Endothelial cell (in vitro differentiated cells): Measurements from ENCODE around the gene ITPK1. TPM values are rescaled to one million over a fixed set of nuclear protein-coding genes. Genes with fewer than 3 reads are reported as not detected.
A peak's percentile ranks its signal among the peaks of the same experiment; 100 is the strongest.
"Not testable (repeated sequence)": the region's sequence is repeated elsewhere in the genome, so short reads cannot be mapped to it uniquely, and the experiment has no call there.

Experiments used
- DNase-seq: peaks from one replicate; pipeline ENCODE4 v3.0.0; 2021; ENCODE audit warnings: low spot score
- H3K27ac Mint-ChIP-seq: one replicate; pipeline ENCODE4 v1.8.0; 2021; ENCODE audit warnings: mixed read lengths, inconsistent platforms; ENCODE audit not compliant: unreplicated experiment
- H3K27me3 Mint-ChIP-seq: one replicate; pipeline ENCODE4 v1.8.0; 2021; ENCODE audit warnings: mild to moderate bottlenecking, moderate library complexity, mixed read lengths, inconsistent platforms; ENCODE audit not compliant: unreplicated experiment
- H3K36me3 Mint-ChIP-seq: one replicate; pipeline ENCODE4 v1.8.0; 2021; ENCODE audit warnings: mild to moderate bottlenecking, low read depth, mixed read lengths, inconsistent platforms; ENCODE audit not compliant: unreplicated experiment
- H3K4me1 Mint-ChIP-seq: one replicate; pipeline ENCODE4 v1.8.0; 2021; ENCODE audit warnings: mild to moderate bottlenecking, mixed read lengths, inconsistent platforms; ENCODE audit not compliant: unreplicated experiment
- H3K4me3 Mint-ChIP-seq: one replicate; pipeline ENCODE4 v1.8.0; 2021; ENCODE audit warnings: mild to moderate bottlenecking, mixed read lengths, inconsistent platforms; ENCODE audit not compliant: unreplicated experiment
- H3K9me3 Mint-ChIP-seq: one replicate; pipeline ENCODE4 v1.8.0; 2021; ENCODE audit warnings: mixed read lengths, inconsistent platforms; ENCODE audit not compliant: unreplicated experiment
- total RNA-seq: library from RNA; stranded (reverse); fragmentation: NEBNext Ultra II Directional; extraction: Animal tissue kit (Norgen Biotek cat#: 25700); gene quantifications from one replicate; pipeline ENCODE4 v1.2.1, GENCODE V29; 2021; ENCODE audit not compliant: unreplicated experiment
- TF ChIP-seq, protein P1 (sequence below): fragments of 200-600 bp; sonication (generic); IDR thresholded peaks from one replicate; pipeline ENCODE4 v1.5.0; 2021; ENCODE audit warnings: antibody characterized with exemption; ENCODE audit not compliant: unreplicated experiment

ITPK1 gene
- total RNA-seq, 1 donor from 2014 or later = 39.2 TPM

DNA sequence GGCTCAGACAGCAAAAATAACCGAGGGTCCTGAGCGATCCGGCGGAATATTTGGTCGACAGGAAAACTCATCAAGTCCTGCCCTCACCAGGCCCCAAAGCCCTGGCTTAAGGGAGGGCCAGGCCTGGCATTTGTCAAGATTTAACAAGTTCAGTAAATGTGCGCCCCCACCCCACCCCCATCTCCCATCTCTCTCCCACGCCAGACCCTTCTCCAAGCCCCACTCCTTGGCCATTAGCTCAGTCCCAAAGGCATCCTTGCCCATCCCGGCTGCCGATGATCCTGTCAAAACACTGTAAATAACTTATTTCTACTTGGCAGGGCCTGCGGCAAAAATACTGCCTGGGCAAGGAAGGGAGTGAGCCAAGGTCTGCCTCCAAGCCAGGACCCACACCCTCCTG, 52.8 kb downstream of the ITPK1 start:
- Mint-ChIP-seq H3K4me3 (no peak overlapping the region), H3K9me3 (no peaks in the 10 kb centered on the region), H3K36me3 (no peaks in the 10 kb centered on the region), H3K27ac (no peak overlapping the region), H3K27me3 (no peaks in the 10 kb centered on the region), H3K4me1 (peaks cover 4% of the 10 kb centered on the region)
- no peak for DNase-seq
- TF ChIP-seq, protein P1, sequence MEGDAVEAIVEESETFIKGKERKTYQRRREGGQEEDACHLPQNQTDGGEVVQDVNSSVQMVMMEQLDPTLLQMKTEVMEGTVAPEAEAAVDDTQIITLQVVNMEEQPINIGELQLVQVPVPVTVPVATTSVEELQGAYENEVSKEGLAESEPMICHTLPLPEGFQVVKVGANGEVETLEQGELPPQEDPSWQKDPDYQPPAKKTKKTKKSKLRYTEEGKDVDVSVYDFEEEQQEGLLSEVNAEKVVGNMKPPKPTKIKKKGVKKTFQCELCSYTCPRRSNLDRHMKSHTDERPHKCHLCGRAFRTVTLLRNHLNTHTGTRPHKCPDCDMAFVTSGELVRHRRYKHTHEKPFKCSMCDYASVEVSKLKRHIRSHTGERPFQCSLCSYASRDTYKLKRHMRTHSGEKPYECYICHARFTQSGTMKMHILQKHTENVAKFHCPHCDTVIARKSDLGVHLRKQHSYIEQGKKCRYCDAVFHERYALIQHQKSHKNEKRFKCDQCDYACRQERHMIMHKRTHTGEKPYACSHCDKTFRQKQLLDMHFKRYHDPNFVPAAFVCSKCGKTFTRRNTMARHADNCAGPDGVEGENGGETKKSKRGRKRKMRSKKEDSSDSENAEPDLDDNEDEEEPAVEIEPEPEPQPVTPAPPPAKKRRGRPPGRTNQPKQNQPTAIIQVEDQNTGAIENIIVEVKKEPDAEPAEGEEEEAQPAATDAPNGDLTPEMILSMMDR = no peak

DNA sequence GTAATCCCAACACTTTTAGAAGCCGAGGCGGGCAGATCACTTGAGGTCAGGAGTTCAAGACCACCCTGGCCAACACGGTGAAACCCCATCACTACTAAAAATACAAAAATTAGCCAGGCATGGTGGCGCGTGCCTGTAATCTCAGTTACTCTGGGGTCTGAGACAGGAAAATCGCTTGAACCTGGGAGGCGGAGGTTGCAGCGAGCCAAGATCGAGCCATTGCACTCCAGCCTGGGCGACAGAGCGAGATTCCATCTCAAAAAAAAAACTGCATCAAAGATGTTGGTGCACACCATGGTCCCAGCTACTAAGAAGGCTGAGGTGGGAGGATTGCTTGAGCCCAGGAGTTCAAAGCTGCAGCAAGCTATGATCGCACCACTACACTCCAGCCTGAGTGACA, 53.7 kb downstream of the ITPK1 start:
- H3K4me3 Mint-ChIP-seq, H3K36me3 Mint-ChIP-seq, H3K27me3 Mint-ChIP-seq, H3K4me1 Mint-ChIP-seq, DNase-seq, H3K9me3 Mint-ChIP-seq, H3K27ac Mint-ChIP-seq: not testable (repeated sequence)

DNA sequence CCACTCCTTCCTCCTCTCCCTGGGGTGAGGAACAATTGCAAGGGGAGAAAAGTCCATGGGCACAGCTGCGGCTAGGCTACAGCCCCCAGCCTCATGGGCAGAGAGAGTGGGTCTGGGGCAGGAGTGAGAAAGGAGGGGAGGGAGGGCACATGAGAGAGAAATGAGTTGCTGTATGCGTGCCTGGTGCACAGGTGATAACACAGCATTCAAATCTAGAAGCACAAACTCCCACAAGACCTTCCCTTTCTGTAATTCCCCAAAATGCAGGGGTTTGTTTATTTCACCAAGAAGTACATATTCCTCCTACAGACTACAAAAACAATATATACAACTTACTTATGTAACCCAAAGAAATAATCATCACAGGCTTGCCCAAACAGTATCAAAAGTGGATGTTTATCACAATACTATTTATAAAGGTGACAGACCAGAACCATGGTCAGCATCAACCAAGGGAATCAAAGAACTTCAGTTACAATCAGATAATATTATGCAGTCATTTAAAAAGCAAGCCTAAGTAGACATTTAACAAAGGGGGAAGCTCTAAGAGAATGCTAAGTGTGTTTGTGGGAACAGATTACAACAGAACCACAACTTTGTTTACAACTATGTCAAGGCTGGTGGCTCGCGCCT, 54.2 kb downstream of the ITPK1 start:
- TF ChIP-seq, protein P1 = no peak
- Mint-ChIP-seq H3K36me3 (no peaks in the 10 kb centered on the region), H3K4me1 (peaks cover 4% of the 10 kb centered on the region), H3K4me3 (peak overlapping the region; percentile 11), H3K27ac (no peak overlapping the region), H3K9me3 (no peaks in the 10 kb centered on the region), H3K27me3 (peaks cover 2% of the 10 kb centered on the region)
- DNase-seq = no peak

DNA sequence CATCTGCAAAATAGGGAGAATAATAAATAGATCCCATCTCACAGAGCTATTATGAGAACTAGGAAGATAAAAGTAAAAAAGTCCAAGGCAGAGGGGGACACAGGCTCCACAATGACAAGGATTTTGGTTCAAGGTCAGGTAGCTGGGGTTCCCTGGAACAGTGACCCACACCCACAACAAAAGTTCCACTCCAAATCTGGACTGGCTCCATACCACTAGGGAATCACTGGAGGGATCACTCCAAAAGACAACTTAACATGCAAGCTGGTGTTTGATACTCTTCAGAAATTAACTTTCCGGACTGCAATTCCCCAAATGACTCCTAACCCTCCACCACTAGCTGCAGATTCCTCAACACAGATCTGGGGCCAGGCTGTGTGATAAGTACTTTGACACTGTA, 54.9 kb downstream of the ITPK1 start:
- TF ChIP-seq, protein P1 = no peak
- H3K4me1 Mint-ChIP-seq = peaks cover under 1% of the 10 kb centered on the region
- peak overlapping the region; percentile 37 for H3K27ac Mint-ChIP-seq

DNA sequence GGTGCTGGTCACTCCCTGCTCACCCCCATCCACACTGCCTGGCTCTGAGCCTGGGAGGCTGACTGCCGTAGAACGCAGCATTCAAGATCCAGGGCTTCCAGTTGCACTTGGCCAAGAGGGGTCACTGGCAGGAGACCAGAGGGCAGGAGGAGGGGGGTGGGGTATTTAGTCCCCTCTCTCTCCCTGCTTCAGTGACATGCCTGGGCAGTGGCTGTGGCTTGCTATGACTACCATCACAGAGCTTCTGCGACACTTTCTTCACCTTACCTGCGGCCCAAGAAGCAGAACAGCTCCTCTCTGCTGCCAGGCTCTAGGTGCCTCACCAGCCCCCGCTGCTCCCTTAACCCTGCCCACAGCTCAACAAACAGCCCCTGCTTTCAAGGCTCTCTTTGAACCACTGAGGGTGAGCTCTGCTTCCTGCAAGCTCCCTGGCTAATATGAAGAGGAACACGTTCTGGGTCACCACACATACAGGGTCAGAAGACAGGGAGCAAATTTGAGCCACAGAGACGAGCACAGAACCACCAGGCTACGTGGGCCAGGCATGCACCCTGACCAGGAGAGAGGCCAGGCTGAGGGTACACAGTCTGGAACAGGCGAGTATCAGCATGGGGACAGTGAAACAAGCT, 55.7 kb downstream of the ITPK1 start:
- TF ChIP-seq, protein P1 = no peak
- no peak for DNase-seq
- H3K4me3 Mint-ChIP-seq = no peak overlapping the region
- H3K27ac Mint-ChIP-seq = peak overlapping the region; percentile 37
- no peaks in the 10 kb centered on the region for H3K9me3 Mint-ChIP-seq
- H3K27me3 Mint-ChIP-seq = peaks cover 2% of the 10 kb centered on the region
- H3K36me3 Mint-ChIP-seq = no peaks in the 10 kb centered on the region
- H3K4me1 Mint-ChIP-seq = no peaks in the 10 kb centered on the region

More for the DNA sequence above, 54.9 kb downstream of the ITPK1 start:
- Mint-ChIP-seq H3K9me3 (no peaks in the 10 kb centered on the region), H3K27me3 (peaks cover 2% of the 10 kb centered on the region), H3K36me3 (no peaks in the 10 kb centered on the region), H3K4me3 (no peak overlapping the region)
- DNase-seq = no peak
